CD4-positive, CD25-positive, alpha-beta regulatory T cell (primary cell): ENCODE data around the gene AIMP2. TPM values are rescaled to one million over a fixed set of nuclear protein-coding genes. Genes with fewer than 3 reads are reported as not detected.

Source experiments
- ATAC-seq, 2 donors: fragments of 150-1000 bp; cut with Tn5 transposase; one replicate each; pipeline ENCODE4 v1.10.0; 2021; ENCODE audit warnings: low read depth in 2 of 2, moderate number of reproducible peaks in 2 of 2, moderate library complexity in 1 of 2
- DNase-seq, 3 donors: peaks; one replicate each; pipeline versions ENCODE4 v3.0.0 to v3.0.0-alpha.2; 2012 to 2022; ENCODE audit warnings: mixed read lengths in 1 of 3
- H3K27ac ChIP-seq: one replicate; pipeline ENCODE4 v1.7.0; 2013; ENCODE audit warnings: mild to moderate bottlenecking, low read length; ENCODE audit not compliant: insufficient read depth, poor library complexity, severe bottlenecking
- H3K27me3 ChIP-seq: one replicate; pipeline ENCODE4 v1.7.0; 2013; ENCODE audit warnings: low read length; ENCODE audit not compliant: control insufficient read depth, insufficient read depth
- H3K36me3 ChIP-seq: one replicate; pipeline ENCODE4 v1.7.0; 2013; ENCODE audit warnings: mild to moderate bottlenecking, low read length, moderate library complexity; ENCODE audit not compliant: control insufficient read depth, insufficient read depth
- H3K4me1 ChIP-seq: 2 replicates; pipeline ENCODE4 v1.7.0; 2013; ENCODE audit warnings: mild to moderate bottlenecking, low read length; ENCODE audit not compliant: insufficient read depth, control insufficient read depth, poor library complexity, severe bottlenecking
- H3K4me3 ChIP-seq: one replicate; pipeline ENCODE4 v1.7.0; 2013; ENCODE audit warnings: low read depth, mild to moderate bottlenecking, low read length, moderate library complexity
- H3K9me3 ChIP-seq, 2 experiments: 1 replicate in 1 of 2; 2 replicates in 1 of 2; pipeline ENCODE4 v1.7.0; 2013; ENCODE audit warnings: low read length in 2 of 2, mild to moderate bottlenecking in 1 of 2, moderate library complexity in 1 of 2; ENCODE audit not compliant: control insufficient read depth in 2 of 2
- H3K27ac Mint-ChIP-seq, 3 donors: one replicate each; pipeline ENCODE4 v1.8.0; 2020 to 2022; ENCODE audit warnings: mild to moderate bottlenecking in 3 of 3, mixed read lengths in 3 of 3, moderate library complexity in 2 of 3
- H3K27me3 Mint-ChIP-seq: one replicate; pipeline ENCODE4 v1.8.0; 2022; ENCODE audit warnings: mild to moderate bottlenecking, mixed read lengths
- H3K36me3 Mint-ChIP-seq: one replicate; pipeline ENCODE4 v1.8.0; 2020; ENCODE audit warnings: mixed read lengths
- H3K4me1 Mint-ChIP-seq, 4 donors: one replicate each; pipeline ENCODE4 v1.8.0; 2020 to 2022; ENCODE audit warnings: mixed read lengths in 4 of 4, mild to moderate bottlenecking in 1 of 4
- H3K4me3 Mint-ChIP-seq, 4 donors: one replicate each; pipeline ENCODE4 v1.8.0; 2020 to 2022; ENCODE audit warnings: mild to moderate bottlenecking in 4 of 4, mixed read lengths in 4 of 4, moderate library complexity in 3 of 4
- H3K9me3 Mint-ChIP-seq, 7 donors: one replicate each; pipeline ENCODE4 v1.8.0; 2020 to 2022; ENCODE audit warnings: mixed read lengths in 7 of 7, mild to moderate bottlenecking in 3 of 7, moderate library complexity in 2 of 7
- polyA plus RNA-seq, 4 donors: library from polyadenylated mRNA; unstranded; fragments of 300-500 nt; fragmentation: Illumina TruSeq; gene quantifications; one replicate each; pipeline ENCODE4 v1.2.3, GENCODE V29; 2021
- total RNA-seq: library from RNA; stranded (reverse); gene quantifications from one replicate; pipeline ENCODE4 v1.2.3, GENCODE V29; 2022

Gene AIMP2
- total and polyA plus RNA-seq, 5 donors from 2014 or later, result 9.6 to 36.1 (median 26.0) TPM

- DNase-seq, result no peak
- Mint-ChIP-seq H3K9me3 (no peaks in the 10 kb centered on the region), H3K36me3 (peaks cover 22% of the 10 kb centered on the region), H3K27me3 (no peaks in the 10 kb centered on the region), H3K4me1 (peaks cover 5 to 18% (median 11%) of the 10 kb centered on the region in 4 donors), H3K4me3 (no peak overlapping the region), H3K27ac (no peak overlapping the region)
- no peak overlapping the region for H3K4me3 ChIP-seq
- no peak for ATAC-seq
- no peaks in the 10 kb centered on the region for H3K4me1 ChIP-seq
- H3K36me3 ChIP-seq, result peaks cover 38% of the 10 kb centered on the region
- no peak overlapping the region for H3K27ac ChIP-seq
- H3K9me3 ChIP-seq, result no peaks in the 10 kb centered on the region
- H3K27me3 ChIP-seq, result no peaks in the 10 kb centered on the region
Observed at GRCh38 chr7:6016653-6016966, 7.5 kb downstream of the AIMP2 start.

GRCh38 chr7:6020371-6021286 is 11.6 kb downstream of the AIMP2 start:
- Mint-ChIP-seq H3K27me3 (no peaks in the 10 kb centered on the region), H3K9me3 (no peaks in the 10 kb centered on the region), H3K4me1 (peaks cover 0 to 5% (median 2%) of the 10 kb centered on the region in 4 donors), H3K27ac (peak overlapping the region in 1 of 3 donors; percentile 20), H3K4me3 (no peak overlapping the region), H3K36me3 (peaks cover 42% of the 10 kb centered on the region)
- H3K9me3 ChIP-seq, result no peaks in the 10 kb centered on the region
- no peaks in the 10 kb centered on the region for H3K27me3 ChIP-seq
- no peak for DNase-seq
- H3K27ac ChIP-seq, result no peak overlapping the region
- H3K36me3 ChIP-seq, result peaks cover 71% of the 10 kb centered on the region
- H3K4me1 ChIP-seq, result peaks cover under 1% of the 10 kb centered on the region
- H3K4me3 ChIP-seq, result no peak overlapping the region
- ATAC-seq, result no peak

GRCh38 chr7:6022707-6023106 is 13.6 kb downstream of the AIMP2 start:
- no peaks in the 10 kb centered on the region for H3K27me3 Mint-ChIP-seq
- no peaks in the 10 kb centered on the region for H3K9me3 ChIP-seq
- no peak overlapping the region for H3K4me3 Mint-ChIP-seq
- peaks cover 47% of the 10 kb centered on the region for H3K36me3 Mint-ChIP-seq
- H3K4me1 ChIP-seq, result peaks cover 15% of the 10 kb centered on the region
- H3K9me3 Mint-ChIP-seq, result no peaks in the 10 kb centered on the region
- no peak overlapping the region for H3K4me3 ChIP-seq
- DNase-seq (no peak), ATAC-seq (no peak)
- H3K27ac Mint-ChIP-seq, result no peak overlapping the region
- H3K36me3 ChIP-seq, result peaks cover 68% of the 10 kb centered on the region
- H3K4me1 Mint-ChIP-seq, result peaks cover 6 to 20% (median 12%) of the 10 kb centered on the region in 4 donors
- no peak overlapping the region for H3K27ac ChIP-seq
- no peaks in the 10 kb centered on the region for H3K27me3 ChIP-seq

GRCh38 chr7:6023974-6024435 is 14.9 kb downstream of the AIMP2 start:
- Histone ChIP-seq H3K27ac (no peak overlapping the region), H3K4me3 (no peak overlapping the region), H3K4me1 (peaks cover 15% of the 10 kb centered on the region), H3K27me3 (no peaks in the 10 kb centered on the region), H3K36me3 (peaks cover 74% of the 10 kb centered on the region), H3K9me3 (no peaks in the 10 kb centered on the region)
- Mint-ChIP-seq H3K4me1 (peaks cover 10 to 26% (median 16%) of the 10 kb centered on the region in 4 donors), H3K27me3 (no peaks in the 10 kb centered on the region), H3K36me3 (peaks cover 55% of the 10 kb centered on the region), H3K27ac (peak overlapping the region in 2 of 3 donors; percentile 68 to 75), H3K4me3 (no peak overlapping the region), H3K9me3 (no peaks in the 10 kb centered on the region)
- DNase-seq, result no peak
- ATAC-seq, result no peak

- no peaks in the 10 kb centered on the region for H3K27me3 ChIP-seq
- H3K36me3 Mint-ChIP-seq, result peaks cover 47% of the 10 kb centered on the region
- peaks cover 71% of the 10 kb centered on the region for H3K36me3 ChIP-seq
- DNase-seq, result peak; percentile 54 to 90 (median 71)
- peak overlapping the region; percentile 57 for H3K27ac ChIP-seq
- H3K9me3 ChIP-seq, result no peaks in the 10 kb centered on the region
- H3K9me3 Mint-ChIP-seq, result no peaks in the 10 kb centered on the region
- H3K4me3 Mint-ChIP-seq, result peak overlapping the region; percentile 59 to 88 (median 80)
- H3K27ac Mint-ChIP-seq, result peak overlapping the region; percentile 28 to 94 (median 83)
- H3K4me1 ChIP-seq, result peaks cover 15% of the 10 kb centered on the region
- ATAC-seq, result peak; percentile 99 to 100
- no peaks in the 10 kb centered on the region for H3K27me3 Mint-ChIP-seq
- H3K4me1 Mint-ChIP-seq, result peaks cover 10 to 26% (median 14%) of the 10 kb centered on the region in 4 donors
- peak overlapping the region; percentile 51 for H3K4me3 ChIP-seq
Observed at GRCh38 chr7:6026011-6026819, 17.1 kb downstream of the AIMP2 start.

- H3K4me3 ChIP-seq, result peak overlapping the region; percentile 51
- H3K9me3 Mint-ChIP-seq, result no peaks in the 10 kb centered on the region
- H3K27ac Mint-ChIP-seq, result peak overlapping the region; percentile 79 to 94 (median 83)
- ATAC-seq (no peak), DNase-seq (no peak)
- peaks cover 15% of the 10 kb centered on the region for H3K4me1 ChIP-seq
- peaks cover 10 to 31% (median 15%) of the 10 kb centered on the region in 4 donors for H3K4me1 Mint-ChIP-seq
- H3K36me3 Mint-ChIP-seq, result peaks cover 44% of the 10 kb centered on the region
- no peaks in the 10 kb centered on the region for H3K27me3 ChIP-seq
- H3K27ac ChIP-seq, result peak overlapping the region; percentile 57
- peaks cover 70% of the 10 kb centered on the region for H3K36me3 ChIP-seq
- H3K27me3 Mint-ChIP-seq, result no peaks in the 10 kb centered on the region
- no peaks in the 10 kb centered on the region for H3K9me3 ChIP-seq
- H3K4me3 Mint-ChIP-seq, result peak overlapping the region in 2 of 4 donors; percentile 80 to 88
Observed at GRCh38 chr7:6026820-6027311, 17.8 kb downstream of the AIMP2 start.

GRCh38 chr7:6027806-6028365 is 18.8 kb downstream of the AIMP2 start:
- peaks cover 10 to 31% (median 15%) of the 10 kb centered on the region in 4 donors for H3K4me1 Mint-ChIP-seq
- no peaks in the 10 kb centered on the region for H3K9me3 Mint-ChIP-seq
- Histone ChIP-seq H3K27me3 (no peaks in the 10 kb centered on the region), H3K36me3 (peaks cover 65% of the 10 kb centered on the region), H3K4me1 (peaks cover 15% of the 10 kb centered on the region), H3K27ac (no peak overlapping the region), H3K9me3 (no peaks in the 10 kb centered on the region), H3K4me3 (no peak overlapping the region)
- peaks cover 37% of the 10 kb centered on the region for H3K36me3 Mint-ChIP-seq
- no peak for DNase-seq
- peak overlapping the region in 2 of 3 donors; percentile 77 to 94 for H3K27ac Mint-ChIP-seq
- ATAC-seq, result no peak
- H3K4me3 Mint-ChIP-seq, result no peak overlapping the region
- no peaks in the 10 kb centered on the region for H3K27me3 Mint-ChIP-seq
